GM21526 (cell line): ENCODE data around the gene THAP4.
"Not testable (repeated sequence)": the region's sequence is repeated elsewhere in the genome, so short reads cannot be mapped to it uniquely, and the experiment has no call there.

ENCODE experiments used
- ATAC-seq: cut with Tn5 transposase; IDR thresholded peaks from one replicate; pipeline ENCODE4 v1.9.1; 2021; ENCODE audit warnings: moderate library complexity; ENCODE audit not compliant: unreplicated experiment, low FRiP score

THAP4 gene

GRCh38 chr2:241590496-241591455, 46.2 kb downstream of the THAP4 start:
- ATAC-seq = not testable (repeated sequence)

GRCh38 chr2:241589863-241590262, 47.1 kb downstream of the THAP4 start:
- ATAC-seq = not testable (repeated sequence)

DNA sequence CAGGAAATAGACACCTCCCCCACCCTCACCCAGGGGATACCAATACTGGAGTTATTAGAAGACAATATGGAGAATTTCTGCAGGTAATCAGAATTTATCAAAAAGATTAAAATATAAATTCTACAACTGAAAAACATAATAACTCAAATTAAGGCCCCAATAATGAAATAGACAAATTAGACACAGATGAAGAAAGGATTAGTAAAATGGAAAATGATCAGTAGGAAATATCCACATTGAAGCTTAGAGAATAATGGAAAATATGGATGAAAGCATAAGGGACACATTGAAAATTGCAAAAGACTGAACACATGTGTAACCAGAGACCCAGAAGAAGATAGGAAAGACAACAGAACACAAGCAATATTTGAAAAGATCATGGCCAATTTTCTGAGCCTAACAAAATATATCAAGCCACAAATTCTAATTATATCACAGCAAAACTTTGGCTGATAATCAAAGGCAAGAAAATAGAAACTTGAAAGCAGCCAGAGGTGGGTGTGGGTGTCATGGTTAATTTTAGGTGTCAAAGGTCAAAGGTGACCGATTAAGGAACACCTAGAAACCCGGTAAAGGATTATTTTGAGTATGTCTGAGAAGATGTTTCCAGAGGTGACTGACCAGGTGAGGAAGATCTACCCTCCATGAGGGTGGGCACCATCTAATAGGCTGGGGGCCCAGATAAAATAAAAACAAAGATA, 50.2 kb downstream of the THAP4 start:
- ATAC-seq = no peak

GRCh38 chr2:241584436-241584835, 52.5 kb downstream of the THAP4 start:
- no peak for ATAC-seq

DNA sequence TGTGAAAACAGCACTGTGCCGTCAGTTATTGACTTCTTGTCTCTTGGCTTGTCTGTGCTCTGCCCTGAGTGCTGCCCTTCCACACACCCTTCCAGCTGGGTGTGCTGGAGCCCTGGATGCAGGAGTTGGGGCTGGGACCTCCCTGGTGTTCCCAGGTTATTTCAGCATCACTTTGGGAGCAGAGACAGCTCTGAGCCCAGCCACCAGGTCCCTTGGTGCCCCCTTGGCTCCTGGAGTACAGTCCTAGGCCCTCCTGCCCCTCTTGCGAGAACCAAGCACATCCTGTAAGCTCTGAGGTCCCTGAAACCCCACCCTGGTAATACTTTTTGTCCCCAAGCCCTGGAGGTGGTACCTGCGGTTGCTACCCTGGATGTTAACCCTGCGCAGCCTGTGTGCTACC, 54.2 kb downstream of the THAP4 start:
- ATAC-seq = no peak

GRCh38 chr2:241582328-241582727, 54.6 kb downstream of the THAP4 start:
- ATAC-seq = no peak

GRCh38 chr2:241579281-241579680, 57.7 kb downstream of the THAP4 start:
- no peak for ATAC-seq

- ATAC-seq = no peak
Measured at GRCh38 chr2:241577413-241578122, 59.4 kb downstream of the THAP4 start.

- ATAC-seq = no peak
Measured at GRCh38 chr2:241576293-241576654, 60.7 kb downstream of the THAP4 start.

- no peak for ATAC-seq
Measured at GRCh38 chr2:241575624-241576292, 61.2 kb downstream of the THAP4 start.

DNA sequence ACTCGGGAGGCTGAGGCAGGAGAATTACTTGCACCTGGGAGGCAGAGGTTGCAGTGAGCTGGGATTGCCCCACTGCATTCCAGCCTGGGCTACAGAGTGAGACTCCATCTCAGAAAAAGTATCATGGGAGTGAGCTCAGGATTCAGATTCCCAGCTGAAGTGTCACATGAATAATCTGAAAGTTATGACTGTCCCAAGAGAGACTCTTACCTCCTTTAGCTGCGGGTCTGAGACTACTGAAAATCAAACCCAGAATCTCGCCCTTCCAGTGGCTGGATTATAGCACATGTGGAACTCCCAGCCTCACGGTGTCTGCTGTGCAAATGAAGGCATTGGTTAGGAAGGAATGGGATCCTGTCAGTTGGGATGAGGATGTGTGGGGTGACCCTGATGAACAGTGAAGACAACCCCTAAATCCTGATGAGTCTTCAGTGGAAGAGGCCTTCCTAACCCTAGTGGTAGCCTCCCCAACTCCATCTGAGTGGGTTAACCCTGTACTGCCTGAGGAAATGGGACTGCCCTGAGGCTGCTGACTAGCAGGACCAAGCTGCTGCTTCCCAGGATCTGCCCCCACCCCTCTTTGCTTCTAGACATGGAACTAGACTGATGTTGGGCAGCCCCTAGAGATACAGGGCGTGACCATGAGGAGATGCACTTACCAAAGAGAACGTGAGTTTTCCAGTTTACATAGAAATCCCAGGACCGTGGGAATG, 61.9 kb downstream of the THAP4 start:
- ATAC-seq = no peak

DNA sequence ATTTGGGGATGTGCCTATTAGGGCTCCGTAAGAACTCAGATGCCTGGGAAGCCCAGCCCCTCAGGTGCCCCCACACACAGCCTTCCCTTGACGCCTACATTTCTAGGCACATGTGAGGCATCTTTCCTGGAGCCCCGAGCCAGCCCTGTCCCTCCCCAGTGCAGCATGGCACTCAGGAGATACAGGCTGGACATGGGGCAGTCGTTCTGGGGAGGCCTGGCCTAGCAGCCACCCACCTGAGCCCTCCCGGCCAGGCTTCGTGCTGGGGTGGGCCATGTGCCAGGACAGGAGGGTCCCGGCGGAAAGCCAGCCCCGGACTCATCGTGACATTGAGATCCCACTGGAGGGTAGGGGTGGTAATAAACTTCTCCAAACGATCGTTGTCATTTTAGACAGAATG, 63.2 kb downstream of the THAP4 start:
- ATAC-seq = no peak

DNA sequence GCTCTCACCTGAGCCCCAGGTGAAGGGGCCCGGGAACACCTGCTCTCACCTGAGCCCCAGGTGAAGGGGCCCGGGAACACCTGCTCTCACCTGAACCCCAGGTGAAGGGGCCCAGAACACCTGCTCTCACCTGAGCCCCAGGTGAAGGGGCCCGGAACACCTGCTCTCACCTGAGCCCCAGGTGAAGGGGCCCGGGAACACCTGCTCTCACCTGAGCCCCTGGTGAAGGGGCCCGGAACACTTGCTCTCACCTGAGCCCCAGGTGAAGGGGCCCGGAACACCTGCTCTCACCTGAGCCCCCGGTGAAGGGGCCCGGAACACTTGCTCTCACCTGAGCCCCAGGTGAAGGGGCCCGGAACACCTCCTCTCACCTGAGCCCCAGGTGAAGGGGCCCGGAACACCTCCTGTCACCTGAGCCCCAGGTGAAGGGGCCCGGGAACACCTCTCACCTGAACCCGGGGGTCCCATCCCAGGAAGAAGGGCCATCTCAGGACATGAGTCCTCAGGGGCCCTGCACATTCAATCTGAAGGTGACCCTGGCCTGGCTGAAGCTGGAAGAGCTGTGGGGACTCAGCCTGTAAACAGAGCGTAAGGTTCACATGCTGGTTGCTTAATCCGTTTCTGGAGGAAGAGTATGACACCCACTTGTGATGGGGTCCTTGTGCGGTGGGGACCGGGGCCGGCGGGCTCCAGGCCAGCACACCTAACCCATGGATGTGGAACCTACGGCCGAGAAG, 63.9 kb downstream of the THAP4 start:
- not testable (repeated sequence) for ATAC-seq

DNA sequence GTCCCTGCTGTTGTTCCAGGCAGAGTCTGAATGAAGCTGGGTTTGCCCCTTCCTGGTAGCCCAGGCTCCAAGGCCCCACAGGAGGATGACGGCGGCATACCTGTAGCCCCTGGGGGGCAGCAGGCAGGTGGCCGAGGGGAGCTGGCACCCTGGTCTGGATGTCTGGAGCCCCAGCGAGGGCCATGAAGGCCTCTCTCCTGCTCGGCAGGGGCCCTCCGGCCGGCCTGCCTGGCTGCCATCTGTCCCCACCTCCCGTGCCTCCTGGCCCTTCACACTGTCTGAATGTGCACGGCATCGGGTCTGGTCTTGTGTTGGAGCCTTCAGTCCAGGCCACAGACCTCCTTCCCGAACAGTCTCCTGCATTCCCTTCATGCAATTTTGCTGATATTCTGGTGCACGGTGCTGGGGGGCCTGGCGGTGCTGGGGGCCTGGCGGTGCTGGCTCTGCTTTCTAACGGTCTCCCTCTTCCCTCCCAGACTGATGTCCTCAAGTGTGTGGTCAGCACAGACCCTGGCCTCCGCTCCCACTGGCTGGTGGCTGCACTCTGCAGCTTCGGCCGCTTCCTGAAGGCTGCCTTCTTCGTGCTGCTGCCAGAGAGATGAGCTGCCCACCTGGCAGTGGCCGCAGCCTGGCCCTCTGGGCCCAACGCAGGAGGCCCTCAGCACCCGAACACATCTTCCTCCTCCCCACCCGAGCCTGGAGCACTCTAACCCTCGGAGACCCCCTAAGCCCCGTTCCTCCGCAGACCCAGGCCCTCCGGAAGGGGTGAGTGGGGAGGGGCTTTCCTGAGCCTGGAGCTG, 64.9 kb downstream of the THAP4 start:
- no peak for ATAC-seq

- no peak for ATAC-seq
Measured at GRCh38 chr2:241570961-241571581, 65.9 kb downstream of the THAP4 start.

DNA sequence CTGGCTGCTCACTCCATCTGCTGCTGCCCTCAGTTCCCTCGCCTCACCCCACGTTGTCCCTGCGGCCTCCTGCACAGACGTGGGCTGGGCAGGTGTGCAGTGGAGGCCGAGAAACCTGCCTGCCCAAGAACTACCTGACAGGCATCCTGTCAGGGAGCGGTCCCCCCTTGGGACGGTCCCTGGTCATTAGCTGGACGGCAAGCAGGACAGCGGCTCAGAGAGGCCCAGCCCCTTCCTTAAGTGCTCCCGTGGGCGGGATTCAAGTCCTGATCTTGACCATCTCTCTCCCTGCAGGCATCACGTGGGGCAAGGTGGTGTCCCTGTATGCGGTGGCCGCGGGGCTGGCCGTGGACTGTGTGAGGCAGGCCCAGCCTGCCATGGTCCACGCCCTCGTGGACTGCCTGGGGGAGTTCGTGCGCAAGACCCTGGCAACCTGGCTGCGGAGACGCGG, 67.1 kb downstream of the THAP4 start:
- no peak for ATAC-seq

GRCh38 chr2:241568726-241569125, 68.2 kb downstream of the THAP4 start:
- no peak for ATAC-seq

GRCh38 chr2:241567776-241568175, 69.2 kb downstream of the THAP4 start:
- ATAC-seq = no peak
